ENCODE data around the gene ACER3. TPM values are rescaled to one million over a fixed set of nuclear protein-coding genes. Genes with fewer than 3 reads are reported as not detected.

Gene ACER3
- total and polyA plus RNA-seq, 2 donors (not counting 1 experiment from before 2014, with no cell fraction given): 3.3 to 12.9 TPM

GRCh38 chr11:77037057-77037456 is 176.3 kb downstream of the ACER3 start:
- DNase-seq: no peak
- Histone ChIP-seq H3K79me2 (ENCODE audit: control insufficient read depth, insufficient read depth, low read length) (no peaks in the 10 kb centered on the region), H3K9me3 (ENCODE audit: control extremely low read depth in 1 of 3, control insufficient read depth in 2 of 3, insufficient read depth in 1 of 3, low read length in 2 of 3) (peaks cover 0 to 14% (median 0%) of the 10 kb centered on the region in 3 donors), H3K36me3 (replicated peaks in 1 of 2; ENCODE audit: control extremely low read depth in 1 of 2, control insufficient read depth in 1 of 2, extremely low read depth in 1 of 2, insufficient read depth in 2 of 2, low read length in 1 of 2) (no peaks in the 10 kb centered on the region), H3K4me2 (replicated peaks; ENCODE audit: low read depth, low read length, poor library complexity, severe bottlenecking) (no peak overlapping the region), H3K27me3 (replicated peaks in 1 of 4; ENCODE audit: control extremely low read depth in 1 of 4, control insufficient read depth in 3 of 4, insufficient read depth in 4 of 4, low read length in 3 of 4) (peaks cover 0 to 38% (median 11%) of the 10 kb centered on the region in 4 experiments), H2AFZ (ENCODE audit: insufficient read depth, low read depth, low read length, poor library complexity, severe bottlenecking) (no peak overlapping the region), H3K27ac (ENCODE audit: low read length in 2 of 2) (no peak overlapping the region), H4K20me1 (ENCODE audit: control insufficient read depth, insufficient read depth, low read length, poor library complexity, severe bottlenecking) (no peaks in the 10 kb centered on the region), H3K4me3 (ENCODE audit: control extremely low read depth in 1 of 5, extremely low read depth in 1 of 5, insufficient read depth in 1 of 5, low read depth in 2 of 5, low read length in 4 of 5) (no peak overlapping the region), H3K9ac (ENCODE audit: low read length) (no peak overlapping the region), H3K4me1 (ENCODE audit: control insufficient read depth in 2 of 2, insufficient read depth in 2 of 2, low read length in 2 of 2) (peaks cover 17 to 20% of the 10 kb centered on the region in 2 donors)
- WGBS (ENCODE audit: insufficient coverage): 91% methylated on average over 10 of the region's 10 CpGs
- H3K9me3 Mint-ChIP-seq (ENCODE audit: insufficient read depth): no peaks in the 10 kb centered on the region
- peaks cover 21% of the 10 kb centered on the region for H3K4me1 Mint-ChIP-seq
- no peak for ATAC-seq (ENCODE audit: low read depth)
- H3K27ac Mint-ChIP-seq: no peak overlapping the region
- no peak for TF ChIP-seq CTCF (IDR thresholded peaks at IDR 0.05)
- no peak for TF ChIP-seq EZH2 (IDR thresholded peaks at IDR 0.05; ENCODE audit: borderline replicate concordance, insufficient read depth, low read depth, low read length, poor library complexity, severe bottlenecking)
- intact Hi-C loops (cut with micrococcal nuclease): no loop called here
- H3K4me3 Mint-ChIP-seq: no peak overlapping the region
- CTCF ChIA-PET: no interaction called here
- POLR2A ChIA-PET: no interaction called here
- peaks cover 41% of the 10 kb centered on the region for H3K27me3 Mint-ChIP-seq

GRCh38 chr11:77038029-77038824 is 177.5 kb downstream of the ACER3 start:
- Histone ChIP-seq H3K4me2 (replicated peaks; ENCODE audit: low read depth, low read length, poor library complexity, severe bottlenecking) (no peak overlapping the region), H3K9me3 (ENCODE audit: control extremely low read depth in 1 of 3, control insufficient read depth in 2 of 3, insufficient read depth in 1 of 3, low read length in 2 of 3) (peaks cover 0 to 14% (median 0%) of the 10 kb centered on the region in 3 donors), H3K4me1 (ENCODE audit: control insufficient read depth in 2 of 2, insufficient read depth in 2 of 2, low read length in 2 of 2) (peaks cover 17 to 20% of the 10 kb centered on the region in 2 donors), H3K9ac (ENCODE audit: low read length) (no peak overlapping the region), H3K79me2 (ENCODE audit: control insufficient read depth, insufficient read depth, low read length) (no peaks in the 10 kb centered on the region), H3K4me3 (ENCODE audit: control extremely low read depth in 1 of 5, extremely low read depth in 1 of 5, insufficient read depth in 1 of 5, low read depth in 2 of 5, low read length in 4 of 5) (no peak overlapping the region), H3K36me3 (replicated peaks in 1 of 2; ENCODE audit: control extremely low read depth in 1 of 2, control insufficient read depth in 1 of 2, extremely low read depth in 1 of 2, insufficient read depth in 2 of 2, low read length in 1 of 2) (no peaks in the 10 kb centered on the region), H4K20me1 (ENCODE audit: control insufficient read depth, insufficient read depth, low read length, poor library complexity, severe bottlenecking) (no peaks in the 10 kb centered on the region), H2AFZ (ENCODE audit: insufficient read depth, low read depth, low read length, poor library complexity, severe bottlenecking) (no peak overlapping the region), H3K27me3 (replicated peaks in 1 of 4; ENCODE audit: control extremely low read depth in 1 of 4, control insufficient read depth in 3 of 4, insufficient read depth in 4 of 4, low read length in 3 of 4) (peaks cover 0 to 45% (median 12%) of the 10 kb centered on the region in 4 experiments), H3K27ac (ENCODE audit: low read length in 2 of 2) (no peak overlapping the region)
- Mint-ChIP-seq H3K4me3 (peak overlapping the region; percentile 77), H3K27ac (no peak overlapping the region), H3K9me3 (ENCODE audit: insufficient read depth) (no peaks in the 10 kb centered on the region), H3K27me3 (peaks cover 51% of the 10 kb centered on the region), H3K4me1 (peaks cover 21% of the 10 kb centered on the region)
- CTCF ChIA-PET: no interaction called here
- no peak for TF ChIP-seq EZH2 (IDR thresholded peaks at IDR 0.05; ENCODE audit: borderline replicate concordance, insufficient read depth, low read depth, low read length, poor library complexity, severe bottlenecking)
- no peak for TF ChIP-seq CTCF (IDR thresholded peaks at IDR 0.05)
- intact Hi-C loops (cut with micrococcal nuclease): no loop called here
- POLR2A ChIA-PET: no interaction called here
- WGBS (ENCODE audit: insufficient coverage): 68% methylated on average over 8 of the region's 10 CpGs
- no peak for DNase-seq
- no peak for ATAC-seq (ENCODE audit: low read depth)
